HG03095 (cell line): ENCODE results near the gene SLITRK4.

Source experiments
- ATAC-seq: cut with Tn5 transposase; IDR thresholded peaks from one replicate; pipeline ENCODE4 v1.9.1; 2021; ENCODE audit warnings: moderate library complexity; ENCODE audit not compliant: unreplicated experiment

The SLITRK4 gene, protein sequence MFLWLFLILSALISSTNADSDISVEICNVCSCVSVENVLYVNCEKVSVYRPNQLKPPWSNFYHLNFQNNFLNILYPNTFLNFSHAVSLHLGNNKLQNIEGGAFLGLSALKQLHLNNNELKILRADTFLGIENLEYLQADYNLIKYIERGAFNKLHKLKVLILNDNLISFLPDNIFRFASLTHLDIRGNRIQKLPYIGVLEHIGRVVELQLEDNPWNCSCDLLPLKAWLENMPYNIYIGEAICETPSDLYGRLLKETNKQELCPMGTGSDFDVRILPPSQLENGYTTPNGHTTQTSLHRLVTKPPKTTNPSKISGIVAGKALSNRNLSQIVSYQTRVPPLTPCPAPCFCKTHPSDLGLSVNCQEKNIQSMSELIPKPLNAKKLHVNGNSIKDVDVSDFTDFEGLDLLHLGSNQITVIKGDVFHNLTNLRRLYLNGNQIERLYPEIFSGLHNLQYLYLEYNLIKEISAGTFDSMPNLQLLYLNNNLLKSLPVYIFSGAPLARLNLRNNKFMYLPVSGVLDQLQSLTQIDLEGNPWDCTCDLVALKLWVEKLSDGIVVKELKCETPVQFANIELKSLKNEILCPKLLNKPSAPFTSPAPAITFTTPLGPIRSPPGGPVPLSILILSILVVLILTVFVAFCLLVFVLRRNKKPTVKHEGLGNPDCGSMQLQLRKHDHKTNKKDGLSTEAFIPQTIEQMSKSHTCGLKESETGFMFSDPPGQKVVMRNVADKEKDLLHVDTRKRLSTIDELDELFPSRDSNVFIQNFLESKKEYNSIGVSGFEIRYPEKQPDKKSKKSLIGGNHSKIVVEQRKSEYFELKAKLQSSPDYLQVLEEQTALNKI

GRCh38 chrX:143635915-143636314, at the start of gene SLITRK4:
Gene SLITRK4 (minus strand): TSS chrX:143636101. CDS start chrX:143631108, 4,993 bp downstream.
- ATAC-seq = no peak

- no peak for ATAC-seq
These were observed 47.6 kb upstream of the SLITRK4 start for GRCh38 chrX:143683486-143683885.

GRCh38 chrX:143674926-143675325, 39.0 kb upstream of the SLITRK4 start:
- ATAC-seq = no peak

DNA sequence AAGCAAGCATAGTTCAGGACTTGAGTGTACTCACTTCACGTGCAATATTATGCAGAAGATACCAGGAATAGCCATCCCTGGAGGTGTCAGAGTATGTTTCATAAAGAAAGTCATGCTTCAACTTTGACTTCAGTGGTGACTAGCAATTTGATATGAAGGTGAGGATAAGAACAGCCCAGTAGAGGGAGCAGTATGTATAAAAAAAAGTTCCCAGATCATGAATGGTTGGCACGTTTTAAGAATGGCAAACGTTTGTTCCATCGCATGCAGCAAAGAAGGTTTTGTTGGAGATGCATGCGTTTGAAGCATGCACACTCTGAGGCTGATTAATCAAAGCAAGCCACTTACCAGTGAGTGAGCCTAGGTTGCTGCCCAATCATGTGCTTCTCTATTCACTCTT, 33.5 kb upstream of the SLITRK4 start:
- ATAC-seq = no peak

- ATAC-seq = no peak
These were observed 28.4 kb upstream of the SLITRK4 start for GRCh38 chrX:143664302-143664701.

GRCh38 chrX:143663755-143664154, 27.9 kb upstream of the SLITRK4 start:
- ATAC-seq = no peak

GRCh38 chrX:143661286-143661685, 25.4 kb upstream of the SLITRK4 start:
- ATAC-seq = no peak

GRCh38 chrX:143648705-143649104, 12.8 kb upstream of the SLITRK4 start:
- ATAC-seq = no peak

GRCh38 chrX:143642426-143642825, 6.5 kb upstream of the SLITRK4 start:
- ATAC-seq = no peak

DNA sequence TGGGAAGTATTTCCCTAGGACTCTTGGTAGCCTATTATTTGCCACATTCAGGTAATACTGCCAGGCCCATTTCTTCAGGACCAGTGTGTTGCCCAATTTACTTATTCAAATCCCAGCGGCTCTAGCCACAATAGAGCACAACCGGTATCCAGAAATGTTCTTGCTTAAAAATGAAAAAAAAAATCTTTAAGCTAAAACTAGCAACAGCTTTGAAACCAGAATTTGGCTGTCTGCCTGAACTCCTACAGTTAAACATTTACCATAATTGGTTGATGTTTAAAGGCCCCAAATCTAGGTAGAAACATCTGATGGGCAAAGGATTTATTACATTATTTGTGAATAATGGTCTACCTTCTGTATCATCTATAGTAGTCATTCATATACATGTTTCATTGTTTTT, 930 bp upstream of the SLITRK4 start:
- ATAC-seq = no peak

DNA sequence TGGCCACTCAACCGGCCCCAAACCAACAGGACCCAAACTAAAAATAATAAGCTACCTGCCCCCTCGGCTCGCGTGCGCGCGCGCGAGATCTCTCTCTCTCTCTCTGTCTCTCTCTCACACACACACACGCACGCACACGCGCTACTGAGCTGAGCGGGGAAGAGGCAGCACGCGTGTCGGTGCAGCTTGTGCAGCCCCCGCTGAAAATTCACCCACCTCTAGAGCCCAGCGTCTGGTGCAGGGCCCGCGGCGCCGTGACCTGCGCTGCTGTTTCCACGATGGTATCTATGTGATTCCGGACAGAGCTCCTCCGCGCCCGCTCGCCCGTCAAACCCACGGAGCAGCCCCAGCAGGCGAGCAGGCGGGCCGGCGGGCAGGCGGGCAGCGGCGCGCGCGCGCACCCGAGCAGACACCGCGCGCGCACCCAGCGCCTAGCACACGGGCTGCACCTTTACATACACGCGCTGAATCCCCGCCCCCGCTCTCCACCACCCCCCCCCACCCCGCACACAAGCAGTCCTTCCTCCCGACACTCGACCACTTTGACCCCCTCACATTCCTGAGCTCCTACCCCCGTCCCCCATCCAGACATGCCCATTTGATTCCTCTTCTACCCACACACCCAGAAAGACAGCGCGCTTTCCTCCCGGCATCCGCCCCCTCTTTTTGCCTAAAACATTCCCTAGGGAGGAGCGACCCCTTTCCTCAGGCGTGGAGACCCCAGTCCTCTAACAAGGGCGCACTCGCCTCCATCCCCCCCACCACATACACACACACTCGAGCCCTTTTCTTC, 1.0 kb downstream of the SLITRK4 start:
- ATAC-seq = no peak

DNA sequence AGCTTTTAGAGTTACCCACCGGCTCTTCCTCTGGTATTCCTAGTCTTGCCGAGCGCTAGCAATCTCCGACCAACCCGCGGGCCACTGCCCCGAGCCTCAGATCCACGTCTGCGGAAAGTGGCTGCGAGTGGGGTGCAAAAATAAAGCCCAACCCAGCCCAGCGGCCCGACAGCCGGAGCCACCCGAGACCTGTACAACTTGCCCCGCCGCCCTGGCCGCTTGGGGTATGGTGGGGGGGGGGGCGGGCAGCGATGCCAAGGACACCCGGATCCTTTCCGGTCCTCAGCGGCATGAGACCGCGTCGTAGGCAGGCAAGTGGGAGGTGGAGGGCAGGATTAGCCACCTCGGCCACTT, 1.6 kb downstream of the SLITRK4 start:
- ATAC-seq = no peak

- no peak for ATAC-seq
These were observed 2.2 kb downstream of the SLITRK4 start for GRCh38 chrX:143633461-143634308.

DNA sequence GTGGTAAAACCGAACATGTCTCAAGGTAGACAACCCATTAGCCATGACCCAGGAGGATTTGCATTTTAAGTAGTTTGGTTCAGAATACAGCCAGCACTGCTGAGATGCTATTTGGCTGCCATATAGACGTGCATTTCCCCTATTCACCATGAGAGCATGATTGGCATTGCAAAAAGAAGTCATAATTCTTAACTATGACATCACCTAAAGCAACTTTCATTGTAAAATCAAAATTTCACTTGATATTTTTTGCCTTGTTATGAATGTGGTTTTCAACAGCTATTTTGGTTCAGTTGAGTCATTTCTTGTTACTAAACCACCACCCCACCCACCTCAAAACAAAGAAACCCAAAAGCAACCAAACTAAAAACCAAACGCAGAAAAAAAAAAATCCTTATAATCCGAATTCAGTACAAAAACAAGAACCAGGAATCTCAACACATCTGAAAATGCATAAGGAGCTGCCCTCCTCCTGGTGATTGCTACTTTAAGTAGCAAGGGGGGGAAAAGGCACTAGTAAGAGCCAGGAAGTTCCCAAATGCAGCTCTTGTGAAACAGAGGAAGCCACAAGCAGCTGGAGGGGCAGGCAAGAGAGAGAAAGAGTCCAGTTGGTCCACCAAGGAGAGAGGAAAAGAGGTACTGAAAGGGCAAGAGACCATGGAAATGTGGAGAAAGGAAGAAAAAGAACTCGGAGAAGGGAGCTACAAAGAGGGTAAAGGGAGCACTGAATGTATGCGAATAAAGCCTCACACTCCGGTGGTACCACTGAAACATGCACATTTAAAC, 3.1 kb downstream of the SLITRK4 start:
- ATAC-seq = no peak

DNA sequence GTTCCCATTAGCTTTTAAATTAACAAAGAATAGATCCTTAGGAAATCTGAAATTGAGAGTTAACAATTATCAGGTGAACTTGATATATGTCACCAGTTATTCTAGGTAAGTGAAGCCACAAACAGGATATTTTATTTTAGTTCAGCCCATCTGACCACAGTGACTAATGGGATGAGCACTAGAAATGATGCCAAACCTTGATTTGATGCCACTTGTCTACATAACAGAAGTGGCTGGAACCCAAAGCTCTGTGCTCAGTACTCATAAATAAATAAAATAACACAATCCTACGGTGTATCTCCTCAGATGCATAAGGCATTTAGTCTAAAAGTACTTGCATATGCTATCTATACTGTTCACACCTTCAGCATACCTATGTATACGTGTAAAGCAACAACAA, 12.2 kb downstream of the SLITRK4 start:
- ATAC-seq = no peak

DNA sequence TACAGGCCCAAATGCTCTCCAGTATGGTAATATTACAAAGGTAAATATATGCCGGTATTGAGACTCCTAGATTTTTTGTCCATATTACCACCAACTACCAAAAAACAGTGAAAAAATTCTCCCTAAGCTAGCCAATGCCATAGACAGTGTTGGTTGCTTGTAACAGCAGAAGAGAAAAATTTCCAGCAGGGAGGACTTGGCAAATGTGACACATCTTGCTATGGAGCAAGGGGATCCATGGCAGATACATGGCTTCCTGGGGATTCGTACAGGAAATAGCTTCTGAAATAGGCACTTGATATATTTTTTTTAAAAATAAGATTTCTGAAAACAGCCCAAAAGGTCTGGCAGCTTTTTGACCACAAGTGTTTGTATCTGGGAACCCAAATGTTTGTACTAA, 14.6 kb downstream of the SLITRK4 start:
- no peak for ATAC-seq

GRCh38 chrX:143615851-143616250, 20.1 kb downstream of the SLITRK4 start:
- ATAC-seq = no peak

DNA sequence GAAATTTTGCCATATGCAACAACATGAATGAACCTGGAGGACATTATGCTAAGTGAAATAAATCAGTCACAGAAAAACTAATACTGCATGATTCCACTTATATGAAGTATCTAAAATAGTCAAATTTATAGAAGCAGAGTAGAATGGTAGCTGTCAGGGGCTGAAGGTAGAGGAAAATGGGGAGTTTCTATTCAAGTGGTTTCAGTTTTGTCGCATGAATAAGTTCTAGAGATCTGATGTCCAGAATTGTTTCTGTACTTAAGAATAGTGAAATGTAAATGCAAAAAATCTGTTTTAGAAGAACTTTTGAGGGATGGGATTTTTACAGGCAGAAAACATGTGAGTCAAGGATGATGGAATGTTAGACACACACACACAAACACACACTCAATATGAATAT, 34.1 kb downstream of the SLITRK4 start:
- ATAC-seq = no peak

GRCh38 chrX:143581240-143581639, 54.7 kb downstream of the SLITRK4 start:
- no peak for ATAC-seq

DNA sequence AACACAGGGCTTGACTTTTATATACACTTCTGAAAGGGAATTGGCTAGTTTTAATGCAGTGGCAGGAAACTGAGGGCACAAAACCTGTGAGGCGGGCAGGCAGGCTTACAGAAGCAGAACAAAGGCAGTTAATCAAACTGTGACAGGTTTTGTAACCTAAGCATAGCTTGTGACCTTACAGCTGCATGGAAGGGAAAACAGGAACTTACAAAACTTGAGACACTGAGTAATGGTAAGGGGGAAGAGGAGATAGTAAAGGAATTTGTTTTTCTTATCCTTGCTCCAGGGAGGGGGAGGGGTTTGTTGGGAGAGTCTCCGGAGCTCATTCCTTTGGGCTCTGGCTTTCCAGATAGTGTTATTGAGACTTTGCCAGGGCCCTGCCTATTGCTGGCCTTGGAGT, 55.6 kb downstream of the SLITRK4 start:
- no peak for ATAC-seq
